Peyer's patch (tissue), 4 donors: ENCODE data around the gene TTC23. TPM values are rescaled to one million over a fixed set of nuclear protein-coding genes. Genes with fewer than 3 reads are reported as not detected.

Experiments
- DNase-seq, 3 donors: peaks; one replicate each; pipeline ENCODE4 v3.0.0-alpha.2; 2017 to 2019
- H3K27ac ChIP-seq, 4 donors: fragments of 200-600 bp; sonication (generic); one replicate each; pipeline ENCODE4 v1.5.1; 2016 to 2019
- H3K27me3 ChIP-seq, 2 donors: fragments of 200-600 bp; sonication (generic); one replicate each; pipeline ENCODE4 v1.5.1; 2019
- H3K36me3 ChIP-seq, 3 donors: fragments of 200-600 bp; sonication (generic); one replicate each; pipeline ENCODE4 v1.5.1; 2016 to 2019
- H3K4me1 ChIP-seq, 4 donors: fragments of 200-600 bp; sonication (generic); one replicate each; pipeline ENCODE4 v1.5.1; 2016 to 2019
- H3K4me3 ChIP-seq, 4 donors: fragments of 200-600 bp; sonication (generic); 1 replicate in 3 of 4; 2 replicates in 1 of 4; pipeline ENCODE4 v1.5.1; 2016 to 2019; ENCODE audit warnings: mild to moderate bottlenecking in 1 of 4
- H3K9me3 ChIP-seq, 4 donors: fragments of 200-600 bp; sonication (generic); one replicate each; pipeline ENCODE4 v1.5.1; 2016 to 2019; ENCODE audit warnings: mild to moderate bottlenecking in 1 of 4
- CTCF ChIP-seq, 6 experiments: fragments of 450-650 bp in 4 of 6; fragments of 200-600 bp in 2 of 6; sonication (generic) in 1 of 6; IDR thresholded peaks; one replicate each; pipeline ENCODE4 v1.5.1; 2017 to 2019; ENCODE audit warnings: antibody characterized with exemption in 6 of 6, mild to moderate bottlenecking in 3 of 6, moderate library complexity in 1 of 6
- POLR2A ChIP-seq, 2 donors: fragments of 450-650 bp; IDR thresholded peaks; one replicate each; pipeline ENCODE4 v1.5.1; 2017; ENCODE audit warnings: antibody characterized with exemption in 2 of 2, mild to moderate bottlenecking in 2 of 2, moderate library complexity in 2 of 2
- total RNA-seq, 4 donors: library from RNA; depleted of rRNA; stranded (reverse); fragments of >200 nt; gene quantifications; one replicate each; pipeline ENCODE4 v1.1.0, GENCODE V29; 2016

TTC23 gene
- total RNA-seq, 4 donors from 2014 or later, result 8.2 to 33.0 (median 22.9) TPM

DNA sequence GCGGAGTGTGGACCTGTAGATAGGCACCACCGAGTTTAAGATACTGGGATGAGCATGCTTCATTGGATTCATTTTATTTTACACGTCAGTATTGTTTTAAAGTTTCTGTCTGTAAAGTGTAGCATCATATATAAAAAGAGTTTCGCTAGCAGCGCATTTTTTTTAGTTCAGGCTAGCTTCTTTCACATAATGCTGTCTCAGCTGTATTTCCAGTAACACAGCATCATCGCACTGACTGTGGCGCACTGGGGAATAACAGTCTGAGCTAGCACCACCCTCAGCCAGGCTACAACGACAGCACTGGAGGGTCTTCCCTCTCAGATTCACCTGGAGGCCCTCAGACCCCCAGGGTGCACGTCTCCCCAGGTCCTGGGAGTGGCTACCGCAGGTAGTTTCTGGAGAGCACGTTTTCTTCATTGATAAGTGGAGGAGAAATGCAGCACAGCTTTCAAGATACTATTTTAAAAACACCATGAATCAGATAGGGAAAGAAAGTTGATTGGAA is 115.0 kb downstream of the TTC23 start:
- Histone ChIP-seq H3K27ac (peak overlapping the region in 1 of 4 donors; percentile 16), H3K4me1 (no peaks in the 10 kb centered on the region), H3K4me3 (no peak overlapping the region), H3K27me3 (no peaks in the 10 kb centered on the region), H3K9me3 (no peaks in the 10 kb centered on the region), H3K36me3 (no peaks in the 10 kb centered on the region)
- DNase-seq, result no peak
- no peak for TF ChIP-seq POLR2A (IDR thresholded peaks at IDR 0.05)
- TF ChIP-seq CTCF (IDR thresholded peaks at IDR 0.05), result no peak

DNA sequence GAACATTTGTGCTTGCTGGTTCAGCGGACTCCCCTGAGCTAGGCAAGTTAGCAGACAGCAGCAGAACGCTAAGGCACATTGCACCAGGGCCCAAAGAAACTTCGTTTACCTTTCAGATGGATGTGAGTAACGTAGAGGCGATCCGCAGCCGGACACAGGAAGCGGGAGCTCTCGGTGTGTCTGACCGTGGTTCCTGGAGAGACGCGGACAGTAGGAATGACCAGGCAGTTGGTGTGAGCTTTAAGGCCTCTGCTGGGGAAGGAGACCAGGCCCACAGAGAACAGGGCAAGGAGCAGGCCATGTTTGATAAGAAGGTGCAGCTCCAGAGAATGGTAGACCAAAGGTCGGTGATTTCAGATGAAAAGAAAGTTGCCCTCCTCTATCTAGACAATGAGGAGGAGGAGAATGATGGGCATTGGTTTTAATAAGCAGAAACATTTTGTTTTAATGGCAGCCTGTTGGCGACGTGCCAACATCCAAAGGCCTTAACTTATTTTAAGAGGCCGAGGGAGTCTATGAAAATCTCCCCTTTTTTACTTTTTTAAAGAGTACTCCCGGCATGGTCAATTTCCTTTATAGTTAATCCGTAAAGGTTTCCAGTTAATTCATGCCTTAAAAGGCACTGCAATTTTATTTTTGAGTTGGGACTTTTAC is 116.6 kb downstream of the TTC23 start:
- H3K4me1 ChIP-seq, result no peaks in the 10 kb centered on the region
- no peak overlapping the region for H3K27ac ChIP-seq
- no peak for DNase-seq
- no peaks in the 10 kb centered on the region for H3K27me3 ChIP-seq
- peaks cover 0 to 3% (median 0%) of the 10 kb centered on the region in 3 donors for H3K36me3 ChIP-seq
- H3K4me3 ChIP-seq, result no peak overlapping the region
- H3K9me3 ChIP-seq, result no peaks in the 10 kb centered on the region
- TF ChIP-seq POLR2A (IDR thresholded peaks at IDR 0.05) (no peak), CTCF (IDR thresholded peaks at IDR 0.05) (no peak)

DNA sequence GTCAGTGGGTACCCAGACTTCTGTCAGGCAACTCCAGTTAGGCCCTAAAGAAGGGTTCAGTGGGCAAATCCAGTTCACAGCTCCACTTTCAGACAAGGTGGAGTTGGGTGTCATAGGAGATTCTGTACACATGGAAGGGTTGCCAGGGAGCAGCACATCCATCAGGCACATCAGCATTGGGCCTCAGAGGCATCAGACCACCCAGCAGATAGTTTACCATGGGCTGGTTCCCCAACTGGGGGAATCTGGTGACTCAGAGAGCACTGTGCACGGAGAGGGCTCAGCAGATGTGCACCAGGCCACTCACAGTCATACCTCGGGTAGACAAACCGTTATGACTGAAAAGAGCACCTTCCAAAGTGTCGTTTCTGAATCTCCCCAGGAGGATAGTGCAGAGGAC is 117.3 kb downstream of the TTC23 start:
- TF ChIP-seq POLR2A (IDR thresholded peaks at IDR 0.05) (no peak), CTCF (IDR thresholded peaks at IDR 0.05) (no peak)
- H3K4me1 ChIP-seq, result no peaks in the 10 kb centered on the region
- peaks cover 0 to 3% (median 0%) of the 10 kb centered on the region in 3 donors for H3K36me3 ChIP-seq
- peak overlapping the region in 1 of 4 donors; percentile 3 for H3K27ac ChIP-seq
- H3K27me3 ChIP-seq, result no peaks in the 10 kb centered on the region
- peak in 1 of 3 donors; percentile 26 for DNase-seq
- no peaks in the 10 kb centered on the region for H3K9me3 ChIP-seq
- no peak overlapping the region for H3K4me3 ChIP-seq

DNA sequence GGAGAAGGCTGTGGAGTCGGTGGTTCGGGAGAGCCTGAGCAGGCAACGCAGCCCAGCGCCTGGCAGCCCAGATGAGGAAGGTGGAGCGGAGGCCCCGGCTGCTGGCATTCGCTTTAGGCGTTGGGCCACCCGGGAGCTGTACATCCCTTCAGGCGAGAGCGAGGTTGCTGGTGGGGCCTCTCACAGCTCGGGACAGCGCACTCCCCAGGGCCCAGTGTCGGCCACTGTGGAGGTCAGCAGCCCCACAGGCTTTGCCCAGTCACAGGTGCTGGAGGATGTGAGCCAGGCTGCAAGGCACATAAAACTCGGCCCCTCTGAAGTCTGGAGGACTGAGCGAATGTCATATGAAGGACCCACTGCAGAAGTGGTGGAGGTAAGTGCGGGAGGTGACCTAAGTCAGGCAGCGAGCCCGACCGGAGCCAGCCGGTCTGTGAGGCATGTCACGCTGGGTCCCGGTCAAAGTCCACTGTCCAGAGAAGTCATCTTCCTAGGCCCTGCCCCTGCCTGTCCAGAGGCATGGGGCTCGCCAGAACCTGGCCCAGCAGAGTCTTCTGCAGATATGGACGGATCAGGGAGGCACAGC is 117.8 kb downstream of the TTC23 start:
- Histone ChIP-seq H3K4me1 (no peaks in the 10 kb centered on the region), H3K27me3 (no peaks in the 10 kb centered on the region), H3K36me3 (peaks cover 0 to 3% (median 0%) of the 10 kb centered on the region in 3 donors), H3K27ac (peak overlapping the region in 1 of 4 donors; percentile 3), H3K9me3 (no peaks in the 10 kb centered on the region), H3K4me3 (no peak overlapping the region)
- TF ChIP-seq POLR2A (IDR thresholded peaks at IDR 0.05) (no peak), CTCF (IDR thresholded peaks at IDR 0.05) (no peak)
- peak in 1 of 3 donors; percentile 47 for DNase-seq

GRCh38 chr15:99130765-99131440 is 118.5 kb downstream of the TTC23 start:
- H3K36me3 ChIP-seq, result peaks cover 0 to 3% (median 0%) of the 10 kb centered on the region in 3 donors
- no peaks in the 10 kb centered on the region for H3K27me3 ChIP-seq
- no peaks in the 10 kb centered on the region for H3K4me1 ChIP-seq
- H3K4me3 ChIP-seq, result no peak overlapping the region
- peak overlapping the region in 1 of 4 donors; percentile 29 for H3K27ac ChIP-seq
- DNase-seq, result peak in 1 of 3 donors; percentile 38
- TF ChIP-seq CTCF (IDR thresholded peaks at IDR 0.05), result no peak
- TF ChIP-seq POLR2A (IDR thresholded peaks at IDR 0.05), result no peak
- no peaks in the 10 kb centered on the region for H3K9me3 ChIP-seq
